OCI-LY1 (cell line): ENCODE measurements around the gene NBL1.

Source experiments
- H2AFZ ChIP-seq: fragments of 200-600 bp; sonication (generic), shearing (Covaris generic); 2 replicates; pipeline ENCODE4 v1.6.0; 2014; ENCODE audit warnings: antibody characterized with exemption, mild to moderate bottlenecking, low read length
- H3F3A ChIP-seq: fragments of 200-600 bp; sonication (generic), shearing (Covaris generic); 2 replicates; pipeline ENCODE4 v1.6.0; 2014; ENCODE audit warnings: mild to moderate bottlenecking, antibody characterized with exemption, low read length, moderate library complexity; ENCODE audit not compliant: insufficient read depth
- H3K27ac ChIP-seq: fragments of 200-600 bp; sonication (generic); 2 replicates; pipeline ENCODE4 v1.5.1; 2014; ENCODE audit warnings: low read length, mixed run types, mild to moderate bottlenecking, low read depth; ENCODE audit not compliant: poor library complexity, severe bottlenecking
- H3K27me3 ChIP-seq: fragments of 200-600 bp; sonication (generic); 2 replicates; pipeline ENCODE4 v1.6.0; 2014; ENCODE audit warnings: antibody characterized with exemption, mild to moderate bottlenecking, low read length, moderate library complexity; ENCODE audit not compliant: insufficient read depth
- H3K36me3 ChIP-seq: fragments of 200-600 bp; sonication (generic); 2 replicates; pipeline ENCODE4 v1.6.1; 2014; ENCODE audit warnings: mild to moderate bottlenecking, antibody characterized with exemption, low read length, moderate library complexity, mixed read lengths; ENCODE audit not compliant: insufficient read depth
- H3K4me1 ChIP-seq: fragments of 200-600 bp; sonication (generic); 2 replicates; pipeline ENCODE4 v1.5.1; 2014; ENCODE audit warnings: mild to moderate bottlenecking, low read length, moderate library complexity; ENCODE audit not compliant: insufficient read depth, severe bottlenecking
- H3K4me2 ChIP-seq: fragments of 200-600 bp; sonication (generic), shearing (Covaris generic); 2 replicates; pipeline ENCODE4 v1.6.1; 2014; ENCODE audit warnings: low read length
- H3K4me3 ChIP-seq: fragments of 200-600 bp; sonication (generic); 2 replicates; pipeline ENCODE4 v1.5.1; 2014; ENCODE audit warnings: low read length, low read depth, mild to moderate bottlenecking, mixed read lengths; ENCODE audit not compliant: poor library complexity, severe bottlenecking
- H3K79me2 ChIP-seq: fragments of 200-600 bp; shearing (Covaris generic); 2 replicates; pipeline ENCODE4 v1.6.1; 2016; ENCODE audit warnings: mixed run types, low read length, mixed read lengths; ENCODE audit not compliant: insufficient read depth
- H3K9ac ChIP-seq: fragments of 200-600 bp; sonication (generic), shearing (Covaris generic); 2 replicates; pipeline ENCODE4 v1.6.1; 2014; ENCODE audit warnings: mild to moderate bottlenecking, low read length, mixed read lengths
- H3K9me2 ChIP-seq: fragments of 200-600 bp; sonication (generic), shearing (Covaris generic); 2 replicates; pipeline ENCODE4 v1.6.1; 2014; ENCODE audit warnings: low read depth, mild to moderate bottlenecking, low read length, mixed read lengths
- H3K9me3 ChIP-seq: fragments of 200-600 bp; shearing (Covaris generic); 2 replicates; pipeline ENCODE4 v1.6.1; 2014; ENCODE audit warnings: low read length, mixed read lengths
- H4K20me1 ChIP-seq: fragments of 200-600 bp; sonication (generic), shearing (Covaris generic); 2 replicates; pipeline ENCODE4 v1.6.0; 2016; ENCODE audit warnings: mild to moderate bottlenecking, low read length; ENCODE audit not compliant: insufficient read depth
- CTCF ChIP-seq: fragments of 200-600 bp; sonication (generic), shearing (Covaris generic); IDR thresholded peaks from 2 replicates; pipeline ENCODE4 v1.5.1; 2017; ENCODE audit warnings: mild to moderate bottlenecking, antibody characterized with exemption, low read length, moderate library complexity, mixed read lengths
- EZH2 ChIP-seq: fragments of 200-600 bp; sonication (generic), shearing (Covaris generic); IDR thresholded peaks from 2 replicates; pipeline ENCODE4 v1.8.0; 2017; ENCODE audit warnings: borderline replicate concordance, mixed run types, mild to moderate bottlenecking, antibody characterized with exemption, low read length, moderate library complexity, mixed read lengths

The NBL1 gene

GRCh38 chr1:19605967-19606366 lies 38.1 kb upstream of the NBL1 start:
- Histone ChIP-seq H4K20me1 (0 out of 2 replicates have a peak, but pooled peaks cover 2% of the 10 kb centered on the region), H3K36me3 (peaks cover 50% of the 10 kb centered on the region), H3K4me2 (no peak overlapping the region), H3K4me3 (no peak overlapping the region), H3K79me2 (peaks cover 87% of the 10 kb centered on the region), H3K9me2 (no peaks in the 10 kb centered on the region), H3K27ac (no peak overlapping the region), H3K9me3 (no peaks in the 10 kb centered on the region), H2AFZ (no peak overlapping the region), H3K4me1 (no peaks in the 10 kb centered on the region), H3F3A (no peaks in the 10 kb centered on the region), H3K27me3 (no peaks in the 10 kb centered on the region), H3K9ac (no peak overlapping the region)
- TF ChIP-seq EZH2, result no peak
- no peak for TF ChIP-seq CTCF

GRCh38 chr1:19606817-19607642 lies 37.1 kb upstream of the NBL1 start:
- H3K4me1 ChIP-seq, result no peaks in the 10 kb centered on the region
- H3K9me2 ChIP-seq, result no peaks in the 10 kb centered on the region
- no peak for TF ChIP-seq CTCF
- no peak for TF ChIP-seq EZH2
- H3K9ac ChIP-seq, result no peak overlapping the region
- H3F3A ChIP-seq, result no peaks in the 10 kb centered on the region
- H3K27me3 ChIP-seq, result no peaks in the 10 kb centered on the region
- H3K27ac ChIP-seq, result no peak overlapping the region
- 0 out of 2 replicates have a peak, but pooled peaks cover 2% of the 10 kb centered on the region for H4K20me1 ChIP-seq
- no peak overlapping the region for H3K4me3 ChIP-seq
- H3K36me3 ChIP-seq, result peaks cover 39% of the 10 kb centered on the region
- no peak overlapping the region for H2AFZ ChIP-seq
- H3K4me2 ChIP-seq, result no peak overlapping the region
- H3K9me3 ChIP-seq, result no peaks in the 10 kb centered on the region
- H3K79me2 ChIP-seq, result peaks cover 76% of the 10 kb centered on the region

- peaks cover 64% of the 10 kb centered on the region for H3K79me2 ChIP-seq
- H3K9ac ChIP-seq, result no peak overlapping the region
- no peak overlapping the region for H2AFZ ChIP-seq
- H3K4me3 ChIP-seq, result no peak overlapping the region
- no peak overlapping the region for H3K27ac ChIP-seq
- H4K20me1 ChIP-seq, result 0 out of 2 replicates have a peak, but pooled peaks cover 2% of the 10 kb centered on the region
- H3K4me2 ChIP-seq, result no peak overlapping the region
- H3F3A ChIP-seq, result no peaks in the 10 kb centered on the region
- no peaks in the 10 kb centered on the region for H3K4me1 ChIP-seq
- no peaks in the 10 kb centered on the region for H3K9me2 ChIP-seq
- H3K27me3 ChIP-seq, result no peaks in the 10 kb centered on the region
- H3K9me3 ChIP-seq, result no peaks in the 10 kb centered on the region
- peaks cover 33% of the 10 kb centered on the region for H3K36me3 ChIP-seq
- TF ChIP-seq EZH2, result no peak
- TF ChIP-seq CTCF, result no peak
Measured at GRCh38 chr1:19608232-19608631, 35.9 kb upstream of the NBL1 start.
